ENCODE data around the gene PFDN4. TPM values are rescaled to one million over a fixed set of nuclear protein-coding genes. Genes with fewer than 3 reads are reported as not detected.
A peak's percentile ranks its signal among the peaks of the same experiment; 100 is the strongest.

Gene PFDN4
- total RNA-seq, 1 donor from 2014 or later, result 28.4 TPM

DNA sequence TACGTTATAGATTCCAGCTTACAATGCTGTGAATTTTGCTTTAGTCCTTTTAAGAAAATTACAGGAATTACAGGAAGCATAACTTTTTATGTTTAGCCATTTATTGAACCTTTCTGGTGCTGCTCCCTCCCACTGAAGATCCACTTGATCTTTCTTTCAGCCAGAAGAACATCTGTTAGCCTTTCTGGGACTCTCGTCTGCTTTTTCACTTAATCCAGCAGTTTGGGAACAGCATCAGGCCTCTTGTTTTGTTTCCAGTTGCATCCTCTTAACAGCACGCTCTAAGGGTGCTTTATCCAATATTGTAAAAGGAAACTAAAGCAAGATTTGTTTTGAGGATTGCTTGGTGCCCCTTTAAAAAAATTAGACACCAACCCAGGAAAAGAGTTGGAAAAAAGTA lies 23.8 kb upstream of the PFDN4 start:
- H3K4me3 Mint-ChIP-seq, result no peak overlapping the region
- H3K27ac Mint-ChIP-seq, result no peak overlapping the region
- H3K9me3 Mint-ChIP-seq, result no peaks in the 10 kb centered on the region
- H3K4me1 Mint-ChIP-seq (ENCODE audit: unreplicated experiment), result peaks cover 14% of the 10 kb centered on the region
- TF ChIP-seq, protein P1, sequence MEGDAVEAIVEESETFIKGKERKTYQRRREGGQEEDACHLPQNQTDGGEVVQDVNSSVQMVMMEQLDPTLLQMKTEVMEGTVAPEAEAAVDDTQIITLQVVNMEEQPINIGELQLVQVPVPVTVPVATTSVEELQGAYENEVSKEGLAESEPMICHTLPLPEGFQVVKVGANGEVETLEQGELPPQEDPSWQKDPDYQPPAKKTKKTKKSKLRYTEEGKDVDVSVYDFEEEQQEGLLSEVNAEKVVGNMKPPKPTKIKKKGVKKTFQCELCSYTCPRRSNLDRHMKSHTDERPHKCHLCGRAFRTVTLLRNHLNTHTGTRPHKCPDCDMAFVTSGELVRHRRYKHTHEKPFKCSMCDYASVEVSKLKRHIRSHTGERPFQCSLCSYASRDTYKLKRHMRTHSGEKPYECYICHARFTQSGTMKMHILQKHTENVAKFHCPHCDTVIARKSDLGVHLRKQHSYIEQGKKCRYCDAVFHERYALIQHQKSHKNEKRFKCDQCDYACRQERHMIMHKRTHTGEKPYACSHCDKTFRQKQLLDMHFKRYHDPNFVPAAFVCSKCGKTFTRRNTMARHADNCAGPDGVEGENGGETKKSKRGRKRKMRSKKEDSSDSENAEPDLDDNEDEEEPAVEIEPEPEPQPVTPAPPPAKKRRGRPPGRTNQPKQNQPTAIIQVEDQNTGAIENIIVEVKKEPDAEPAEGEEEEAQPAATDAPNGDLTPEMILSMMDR (conservative IDR thresholded peaks at IDR 0.05), result no peak
- DNase-seq (ENCODE audit: extremely low spot score, unreplicated experiment), result no peak
- H3K27me3 Mint-ChIP-seq, result peaks cover 16% of the 10 kb centered on the region
- H3K36me3 Mint-ChIP-seq, result no peaks in the 10 kb centered on the region

DNA sequence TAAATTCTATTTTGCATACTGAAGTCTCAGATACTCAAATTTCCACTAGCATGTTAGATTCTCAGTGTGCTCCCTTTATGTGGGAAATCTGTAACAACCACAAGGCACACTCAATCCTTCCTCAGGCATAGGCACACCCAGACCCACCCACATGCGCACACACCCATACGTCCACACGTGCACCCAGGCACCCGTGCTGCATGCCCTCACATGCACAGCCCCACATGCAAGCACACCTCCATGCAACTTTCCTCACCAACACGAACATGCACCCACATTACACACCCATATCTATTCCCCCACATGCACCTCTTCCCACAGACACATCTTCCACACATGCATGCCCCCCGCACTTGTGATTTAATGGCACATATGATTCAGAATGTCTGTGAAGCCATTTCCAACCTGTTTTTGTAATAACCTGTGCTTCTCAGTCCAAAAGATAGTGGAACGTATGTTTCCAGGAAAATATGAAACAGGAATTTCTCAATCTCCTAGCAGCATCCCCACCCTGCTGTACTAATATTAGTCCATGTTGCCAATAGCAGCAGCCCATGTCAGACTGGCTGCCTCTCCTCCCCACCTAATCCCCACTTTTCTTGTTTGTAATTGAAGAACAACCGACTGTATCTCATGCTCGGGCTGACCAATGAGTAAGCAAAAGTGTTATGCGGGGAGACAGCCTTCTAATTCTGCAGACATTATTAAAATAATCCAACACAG lies 22.8 kb upstream of the PFDN4 start:
- H3K27me3 Mint-ChIP-seq, result peaks cover 16% of the 10 kb centered on the region
- no peaks in the 10 kb centered on the region for H3K36me3 Mint-ChIP-seq
- no peaks in the 10 kb centered on the region for H3K9me3 Mint-ChIP-seq
- no peak overlapping the region for H3K4me3 Mint-ChIP-seq
- H3K4me1 Mint-ChIP-seq (ENCODE audit: unreplicated experiment), result peaks cover 20% of the 10 kb centered on the region
- TF ChIP-seq, protein P1 (conservative IDR thresholded peaks at IDR 0.05), result no peak
- no peak overlapping the region for H3K27ac Mint-ChIP-seq
- no peak for DNase-seq (ENCODE audit: extremely low spot score, unreplicated experiment)

DNA sequence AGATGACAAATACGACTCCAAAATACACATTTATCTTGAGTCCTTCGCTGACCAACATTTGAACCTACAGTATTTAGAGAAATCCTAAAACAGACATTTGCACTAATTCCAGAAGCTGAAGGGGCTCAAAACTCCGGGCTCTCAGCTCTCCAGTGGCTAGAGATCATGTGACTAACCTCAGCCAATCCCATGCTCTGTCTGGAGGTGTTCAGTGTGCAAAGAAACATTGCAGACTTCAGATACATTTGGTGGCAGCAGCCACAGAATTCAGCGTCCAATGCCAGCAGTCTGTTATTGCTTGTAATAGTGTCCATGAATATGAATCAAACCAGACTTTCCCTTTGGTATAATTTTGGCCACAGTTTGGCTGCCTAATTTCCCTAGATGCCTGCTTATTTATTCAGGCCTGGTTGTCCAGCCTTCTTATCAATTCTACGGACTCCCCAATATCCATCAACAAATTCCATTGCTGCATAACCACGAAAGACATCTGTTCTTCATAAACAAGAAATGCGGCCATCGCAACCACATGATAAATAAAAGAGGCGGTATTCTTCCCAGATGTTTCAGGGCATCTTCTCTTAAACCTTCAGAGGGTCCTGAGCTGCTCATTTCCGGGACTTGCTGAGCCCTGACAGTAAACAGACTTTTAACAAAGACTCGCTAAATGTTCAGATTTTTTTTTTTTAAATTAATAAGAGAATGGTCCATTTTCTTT lies 19.6 kb upstream of the PFDN4 start:
- Mint-ChIP-seq H3K27ac (no peak overlapping the region), H3K27me3 (peaks cover 6% of the 10 kb centered on the region), H3K9me3 (peaks cover 4% of the 10 kb centered on the region), H3K4me3 (no peak overlapping the region), H3K36me3 (no peaks in the 10 kb centered on the region), H3K4me1 (ENCODE audit: unreplicated experiment) (peaks cover 20% of the 10 kb centered on the region)
- TF ChIP-seq, protein P1 (conservative IDR thresholded peaks at IDR 0.05), result no peak
- DNase-seq (ENCODE audit: extremely low spot score, unreplicated experiment), result no peak

DNA sequence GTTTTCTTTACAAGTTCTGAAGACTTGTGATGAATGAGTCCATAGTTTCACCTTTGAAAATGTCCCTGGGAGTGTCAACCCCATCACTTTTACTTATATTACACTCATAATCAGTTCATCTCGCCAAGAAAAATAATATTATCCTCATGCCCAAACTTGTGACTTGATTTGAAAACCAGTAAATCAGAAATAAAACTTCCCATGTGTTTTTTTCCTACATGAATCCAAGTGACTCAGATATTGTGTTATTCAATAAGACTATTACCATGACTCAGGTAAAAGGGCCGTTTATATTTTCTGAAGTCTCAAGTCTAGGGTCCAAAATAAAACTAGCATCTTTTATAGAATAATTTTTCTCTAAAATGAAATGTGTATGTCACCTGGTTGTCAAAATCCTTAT lies 18.3 kb upstream of the PFDN4 start:
- no peaks in the 10 kb centered on the region for H3K36me3 Mint-ChIP-seq
- peaks cover 6% of the 10 kb centered on the region for H3K27me3 Mint-ChIP-seq
- no peak overlapping the region for H3K4me3 Mint-ChIP-seq
- peak overlapping the region; percentile 52 for H3K27ac Mint-ChIP-seq
- TF ChIP-seq, protein P1 (conservative IDR thresholded peaks at IDR 0.05), result no peak
- H3K9me3 Mint-ChIP-seq, result peaks cover 4% of the 10 kb centered on the region
- no peak for DNase-seq (ENCODE audit: extremely low spot score, unreplicated experiment)
- H3K4me1 Mint-ChIP-seq (ENCODE audit: unreplicated experiment), result peaks cover 20% of the 10 kb centered on the region

DNA sequence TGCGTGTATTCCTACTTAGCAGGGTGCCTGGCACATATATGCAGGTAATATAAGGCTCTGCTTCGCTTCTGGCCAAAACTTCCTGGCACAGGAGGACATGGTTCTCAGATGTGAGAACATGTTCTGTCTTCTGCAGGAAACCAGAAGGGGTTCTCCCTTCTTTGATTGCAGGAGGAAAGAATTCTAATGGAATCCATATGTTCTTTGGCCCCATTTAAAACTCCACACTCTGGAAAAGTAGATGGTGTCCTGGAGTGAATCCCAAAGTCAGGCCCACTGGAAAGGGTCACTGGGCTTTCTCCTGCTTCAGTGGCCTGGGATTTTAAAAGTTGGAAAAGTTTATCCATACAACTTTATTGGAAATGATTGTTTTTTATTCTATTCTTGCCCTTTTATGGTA lies 17.7 kb upstream of the PFDN4 start:
- Mint-ChIP-seq H3K4me3 (no peak overlapping the region), H3K36me3 (no peaks in the 10 kb centered on the region), H3K27ac (no peak overlapping the region), H3K9me3 (peaks cover 4% of the 10 kb centered on the region), H3K27me3 (peaks cover under 1% of the 10 kb centered on the region), H3K4me1 (ENCODE audit: unreplicated experiment) (peaks cover 14% of the 10 kb centered on the region)
- TF ChIP-seq, protein P1 (conservative IDR thresholded peaks at IDR 0.05), result no peak
- no peak for DNase-seq (ENCODE audit: extremely low spot score, unreplicated experiment)
